Fibroblast of upper back skin (primary cell): Measurements from ENCODE around the gene ZNF665.
A peak's percentile ranks its signal among the peaks of the same experiment; 100 is the strongest.
"Not testable (repeated sequence)": the region's sequence is repeated elsewhere in the genome, so short reads cannot be mapped to it uniquely, and the experiment has no call there.

Experiments used
- DNase-seq: peaks from one replicate; pipeline ENCODE4 v3.0.0-alpha.2; 2013

ZNF665 gene

DNA sequence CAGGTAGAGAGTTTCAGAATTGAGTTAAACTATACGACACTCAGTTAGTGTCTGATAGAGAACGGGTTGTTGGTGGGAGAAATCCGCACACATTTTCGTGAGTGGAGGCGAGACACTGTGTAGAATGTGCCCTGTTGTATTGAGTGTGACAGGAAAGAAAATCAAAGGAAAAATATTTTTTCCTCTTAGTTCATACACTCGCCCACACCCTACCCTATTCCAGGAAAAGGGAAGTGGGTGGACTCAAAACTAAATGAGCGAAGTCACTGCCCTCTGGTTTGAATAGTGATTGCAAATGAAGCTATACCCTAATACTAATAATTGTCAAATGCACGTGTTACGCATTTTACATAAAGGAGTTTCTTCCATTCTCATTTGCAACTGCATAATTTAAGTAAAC, 36.3 kb downstream of the ZNF665 start:
- no peak for DNase-seq

DNA sequence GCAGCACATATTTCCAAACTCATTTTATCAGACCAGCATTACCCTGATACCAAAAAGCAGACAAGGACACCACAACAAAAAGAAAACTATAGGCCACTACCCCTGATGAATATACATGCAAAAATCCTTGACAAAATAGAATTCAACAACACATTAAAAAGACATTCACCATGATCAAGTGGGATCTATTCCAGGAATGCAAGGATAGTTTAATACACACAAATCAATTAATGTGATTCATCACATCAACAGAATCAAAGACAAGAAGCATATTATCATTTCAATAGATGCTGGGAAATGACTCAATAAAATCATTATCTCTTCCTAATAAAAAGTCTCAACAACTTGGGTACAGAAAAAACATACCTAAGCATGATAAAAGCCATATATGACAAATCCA, 45.5 kb downstream of the ZNF665 start:
- DNase-seq = no peak

DNA sequence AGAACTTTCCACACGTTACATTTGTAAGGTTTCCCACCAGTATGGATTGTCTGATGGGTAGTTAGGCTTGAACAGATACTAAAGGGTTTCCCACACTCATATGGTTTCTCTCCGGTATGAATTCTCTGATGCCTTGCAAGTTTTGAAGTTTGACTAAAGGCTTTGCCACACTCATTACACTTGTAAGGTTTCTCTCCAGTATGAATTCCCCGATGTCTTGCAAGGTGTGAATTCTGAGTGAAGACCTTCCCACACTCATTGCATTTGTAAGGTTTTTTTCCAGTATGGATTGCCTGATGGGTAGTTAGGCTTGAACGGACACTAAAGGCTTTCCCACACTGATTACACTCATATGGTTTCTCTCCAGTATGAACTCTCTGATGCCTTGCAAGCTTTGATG, 52.8 kb downstream of the ZNF665 start:
- DNase-seq = no peak

DNA sequence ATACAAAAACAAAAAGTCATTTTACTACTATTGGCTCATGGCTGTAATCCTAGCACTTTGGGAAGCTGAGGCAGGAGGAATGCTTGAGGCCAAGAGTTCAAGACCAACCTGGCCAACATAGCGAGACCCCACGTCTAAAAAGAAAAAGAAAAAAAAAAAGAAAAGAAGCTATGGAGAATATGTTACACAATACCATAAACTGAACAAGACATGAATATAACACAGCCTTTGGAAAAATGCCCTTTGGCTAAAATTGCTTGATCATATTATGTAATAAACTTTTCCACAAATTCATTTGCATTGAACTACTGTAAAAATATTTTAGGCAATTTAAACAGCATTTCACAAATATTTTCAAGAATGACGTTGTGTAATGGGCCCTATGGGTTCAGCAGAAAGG, 56.7 kb downstream of the ZNF665 start:
- DNase-seq = no peak

DNA sequence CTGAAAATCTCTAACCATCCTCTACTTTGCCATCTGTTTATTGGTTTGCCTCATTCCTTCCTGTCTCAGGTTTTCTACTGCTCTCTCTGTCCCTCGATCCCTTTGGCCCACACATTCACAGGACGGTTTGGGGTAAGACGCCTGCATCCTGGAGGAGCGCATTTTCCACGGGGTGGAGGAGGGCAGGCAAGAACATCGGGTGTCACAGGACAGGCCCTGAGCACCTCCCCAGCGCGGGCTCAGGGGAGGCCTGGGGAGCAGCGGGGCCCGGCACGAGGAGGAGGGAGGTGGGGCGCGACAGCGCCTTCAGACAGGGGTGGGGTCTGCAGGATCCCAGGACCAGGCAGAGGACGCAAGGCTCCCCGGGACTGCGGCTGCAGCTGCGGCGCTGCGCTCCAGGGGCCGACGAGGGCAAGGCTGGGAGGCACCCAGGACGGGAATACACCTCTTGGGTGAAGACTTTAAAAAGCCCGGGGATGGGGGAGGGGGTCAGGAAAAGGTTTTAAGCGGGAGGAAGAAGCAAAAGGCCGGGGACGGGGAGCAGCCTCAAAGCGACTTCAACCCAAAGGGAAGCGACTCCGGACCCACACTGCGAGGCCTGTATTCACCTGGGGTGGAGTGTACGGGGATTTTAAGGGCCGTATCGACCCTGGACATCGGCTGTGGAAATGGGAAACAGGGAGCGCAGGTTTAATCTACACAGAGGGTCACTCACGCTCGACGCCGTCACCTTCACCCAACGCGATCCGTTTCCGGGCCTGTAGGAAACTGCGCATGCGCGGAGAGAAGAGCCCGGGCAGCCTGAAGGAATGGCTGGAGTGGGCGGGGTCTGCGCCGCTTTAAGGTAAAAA, 60.8 kb downstream of the ZNF665 start, which contains the start of gene ZNF415:
Gene ZNF415 (minus strand): TSS at position 770 of the 851 bp plus-strand sequence. CDS start 10,234 bp downstream, outside the sequence.
- peak; percentile 78 for DNase-seq

DNA sequence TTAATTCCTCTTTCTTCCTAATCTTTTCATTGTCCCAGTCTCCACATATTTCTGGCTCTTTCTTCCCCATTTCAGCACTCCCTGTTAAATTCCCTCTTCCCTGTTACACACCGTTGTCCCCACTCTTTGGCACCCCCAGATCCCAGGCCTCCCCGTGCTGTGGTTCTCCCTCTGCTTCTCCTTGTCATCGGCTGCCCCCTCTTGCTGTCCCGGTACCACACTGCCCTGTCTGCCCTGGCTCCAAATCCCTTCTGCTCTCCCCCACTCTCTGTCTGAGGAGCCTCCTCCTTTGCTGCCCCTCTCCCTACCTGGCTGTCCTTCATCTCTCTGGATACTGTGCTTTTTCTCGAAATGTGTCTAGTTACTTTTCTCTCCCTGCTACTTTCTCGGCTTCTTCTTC, 61.4 kb downstream of the ZNF665 start:
- DNase-seq = no peak

DNA sequence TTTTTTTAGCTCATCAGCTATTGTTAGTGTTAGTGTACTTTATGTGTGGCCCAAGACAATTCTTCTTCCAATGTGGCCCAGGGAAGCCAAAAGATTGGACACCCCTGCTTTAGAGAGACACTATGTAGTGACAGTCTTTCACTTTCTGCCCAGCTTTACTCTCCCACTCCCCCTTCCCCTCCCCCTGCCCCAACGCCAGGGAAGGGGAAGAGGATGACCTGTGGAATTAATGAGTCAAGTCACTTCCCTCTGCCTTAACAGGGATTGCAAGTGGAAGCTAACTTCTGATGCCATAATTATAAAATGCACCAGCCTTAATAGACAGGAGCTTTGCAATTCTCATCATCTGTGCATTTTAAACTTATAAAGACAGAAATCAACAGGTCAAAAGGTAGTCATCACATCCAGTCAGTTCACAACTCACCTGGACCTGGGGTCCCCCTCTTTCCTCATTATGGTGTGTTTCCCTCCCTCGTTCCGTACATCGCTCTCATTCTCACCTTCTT, 62.0 kb downstream of the ZNF665 start:
- DNase-seq = no peak

DNA sequence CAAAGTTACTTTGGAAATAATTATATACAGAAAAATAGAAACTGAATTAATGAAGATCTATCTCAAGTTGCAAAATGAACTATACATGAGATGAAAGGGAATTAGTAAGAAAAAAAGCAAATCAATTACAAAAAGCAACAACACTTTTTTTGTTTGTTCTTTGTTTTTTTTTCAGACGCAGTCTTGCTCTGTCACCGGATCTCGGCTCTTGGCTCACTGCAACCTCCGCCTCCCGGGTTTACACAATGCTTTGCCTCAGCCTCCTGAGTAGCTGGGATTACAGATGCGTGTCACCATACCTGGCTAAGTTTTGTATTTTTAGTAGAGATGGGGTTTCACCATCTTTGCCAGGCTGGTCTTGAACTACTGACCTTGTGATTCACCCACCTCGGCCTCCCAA, 62.7 kb downstream of the ZNF665 start:
- no peak for DNase-seq

DNA sequence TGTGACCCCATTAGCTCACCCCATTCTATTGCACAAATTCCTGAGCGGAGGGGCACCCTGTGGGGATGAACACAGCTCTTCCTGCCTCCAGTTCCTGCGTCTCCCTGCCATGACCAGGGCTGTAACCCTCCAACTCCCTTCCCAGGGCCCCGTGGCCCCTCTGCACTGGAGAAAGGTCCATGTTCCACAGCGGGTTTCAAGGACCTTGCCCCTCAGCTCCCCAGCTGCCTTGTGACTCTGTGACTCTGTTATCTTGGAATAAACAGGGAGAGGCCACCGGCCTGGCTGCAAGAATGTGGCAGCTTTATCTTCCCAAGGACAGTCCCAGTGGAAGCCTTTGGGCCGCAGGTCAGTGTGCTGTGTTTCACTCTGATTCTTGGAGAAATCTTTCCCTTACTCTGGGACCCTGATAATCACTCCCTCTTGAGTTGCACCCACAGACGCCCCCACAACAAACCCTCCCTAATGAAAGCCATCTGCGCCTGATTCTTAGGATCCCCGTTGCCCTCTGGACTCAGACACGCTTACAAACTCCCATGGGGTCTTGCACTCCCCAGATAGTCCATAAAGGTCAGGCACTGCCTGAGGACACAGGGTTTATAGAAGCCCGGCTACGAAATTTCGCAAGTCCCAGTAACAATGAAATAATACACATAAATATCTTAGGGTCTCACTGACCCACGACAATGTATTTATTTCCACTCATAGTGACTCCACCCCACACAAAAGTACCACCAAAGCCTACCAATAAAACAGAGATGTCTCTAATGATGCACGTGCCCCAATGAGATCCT, 66.2 kb downstream of the ZNF665 start:
- DNase-seq = not testable (repeated sequence)

DNA sequence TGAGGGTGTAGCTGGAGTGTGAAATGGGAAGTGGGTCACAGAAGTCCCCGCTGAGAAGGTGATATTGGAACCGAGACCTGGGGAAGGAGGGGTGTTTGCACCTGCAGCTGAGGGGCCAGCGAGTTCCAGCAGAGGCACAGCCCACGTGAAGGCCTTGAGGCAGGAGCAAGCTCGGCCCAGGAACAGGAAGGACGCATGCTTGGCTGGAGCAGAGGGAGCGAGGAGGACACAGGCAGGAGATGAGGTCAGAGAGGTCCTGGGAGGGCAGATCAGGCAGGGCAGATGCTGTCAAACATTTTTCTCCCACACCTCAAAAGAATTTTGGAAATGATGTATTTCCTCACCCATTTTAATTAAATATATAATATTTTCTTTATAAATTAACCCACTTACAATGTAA, 69.8 kb downstream of the ZNF665 start:
- DNase-seq = no peak
